HG02642 (cell line): ENCODE data around the gene ANKS1B.

ENCODE experiments used
- ATAC-seq: cut with Tn5 transposase; IDR thresholded peaks from one replicate; pipeline ENCODE4 v1.9.1; 2021; ENCODE audit warnings: mild to moderate bottlenecking; ENCODE audit not compliant: unreplicated experiment, poor library complexity

ANKS1B gene

DNA sequence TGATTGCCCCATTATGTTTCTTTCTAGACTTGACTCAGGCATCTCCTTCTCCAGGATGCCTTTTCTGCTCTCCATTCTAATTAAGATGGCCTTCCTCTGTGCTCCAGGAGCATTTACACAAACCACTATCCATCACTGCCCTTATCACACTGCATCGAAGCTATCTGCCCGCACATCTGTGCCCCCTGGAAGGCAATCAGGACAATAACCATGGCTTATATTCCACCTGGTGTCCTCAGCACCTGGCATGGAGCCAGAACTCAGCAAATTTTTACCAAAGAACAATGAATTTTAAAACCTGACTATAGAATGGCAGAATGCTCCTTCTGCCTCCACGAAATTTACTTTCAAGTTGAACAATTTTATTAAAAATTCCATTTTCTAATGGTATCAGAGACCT, 873.9 kb downstream of the ANKS1B start:
- ATAC-seq: no peak

DNA sequence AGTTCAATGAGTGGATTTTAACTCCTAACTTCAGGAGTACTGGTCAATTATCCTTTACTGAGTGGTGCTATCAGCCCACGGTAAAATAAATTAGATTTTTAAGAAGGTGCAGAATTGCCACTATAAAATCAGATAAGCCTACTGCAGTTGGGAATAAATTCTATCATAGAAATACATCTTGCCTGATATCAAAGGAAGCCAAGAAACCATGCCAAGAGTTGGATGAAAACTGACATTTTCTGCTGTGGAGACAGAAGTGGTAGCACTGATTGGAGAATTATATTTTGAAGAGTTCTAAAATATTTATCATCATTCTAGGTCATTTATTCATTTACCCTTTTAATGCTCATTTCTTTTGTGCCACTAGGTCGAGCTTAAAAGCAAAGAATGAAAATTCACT, 874.5 kb downstream of the ANKS1B start:
- ATAC-seq: no peak

DNA sequence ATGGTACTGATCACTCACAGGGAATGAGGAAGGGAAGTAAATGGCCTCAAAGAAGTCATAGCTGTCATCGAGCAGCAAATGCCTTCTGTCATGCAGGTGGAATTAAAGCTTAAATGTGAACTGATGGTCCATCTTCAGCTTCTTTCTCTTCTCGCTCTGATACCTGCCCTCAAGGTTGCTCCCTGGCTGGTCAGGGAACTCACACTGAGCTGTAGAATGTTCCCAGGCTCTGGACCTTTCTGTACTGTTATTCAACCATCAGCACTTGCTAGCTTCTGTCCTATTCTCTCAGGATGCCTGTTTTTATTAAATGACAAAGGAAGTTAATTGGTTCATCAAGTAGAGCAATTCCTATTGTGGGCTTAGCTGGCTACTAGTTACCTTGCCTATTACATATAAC, 875.8 kb downstream of the ANKS1B start:
- ATAC-seq: no peak

GRCh38 chr12:99099786-99100185, 885.0 kb downstream of the ANKS1B start:
- ATAC-seq: no peak

GRCh38 chr12:99097171-99097570, 887.6 kb downstream of the ANKS1B start:
- no peak for ATAC-seq

DNA sequence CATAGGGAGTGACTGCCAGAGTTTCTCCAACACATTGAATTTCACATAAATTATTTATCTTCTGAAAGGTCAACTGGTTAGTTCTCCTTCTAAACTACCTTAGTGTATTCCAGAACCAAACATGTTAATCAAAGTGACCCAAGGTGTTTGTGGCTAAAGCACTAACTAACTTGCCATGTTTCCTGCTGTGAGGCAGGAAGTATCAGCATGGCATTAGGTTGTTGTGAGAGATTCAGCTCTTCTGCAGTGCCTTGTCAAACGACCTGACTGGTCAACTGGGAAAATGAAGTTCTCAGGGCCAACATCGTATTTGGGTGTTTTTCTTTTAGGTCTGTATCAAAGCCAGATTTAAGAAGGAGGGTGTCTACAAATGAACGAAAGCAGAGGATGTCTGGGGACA, 891.6 kb downstream of the ANKS1B start:
- no peak for ATAC-seq

GRCh38 chr12:99092100-99092851, 892.5 kb downstream of the ANKS1B start:
- ATAC-seq: no peak

DNA sequence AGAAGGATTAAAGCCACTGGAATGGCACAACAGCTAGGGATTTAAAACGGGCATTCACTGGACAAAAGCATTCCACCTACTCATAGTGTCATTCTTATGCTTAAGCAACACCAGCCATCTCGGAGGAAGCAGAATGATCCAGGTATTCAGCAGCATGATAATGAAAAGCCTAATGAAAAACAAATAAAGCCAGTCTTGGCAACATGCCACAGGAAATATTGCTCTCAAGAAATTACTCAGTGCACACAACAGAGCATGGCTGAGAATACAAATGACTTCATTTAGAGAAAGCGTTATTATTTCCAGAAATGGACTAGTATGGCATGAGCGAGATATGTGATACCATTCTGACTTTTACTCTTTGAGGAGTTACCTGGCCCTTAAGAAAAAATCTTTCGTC, 897.5 kb downstream of the ANKS1B start:
- ATAC-seq: no peak

GRCh38 chr12:99079811-99080210, 904.9 kb downstream of the ANKS1B start:
- no peak for ATAC-seq

DNA sequence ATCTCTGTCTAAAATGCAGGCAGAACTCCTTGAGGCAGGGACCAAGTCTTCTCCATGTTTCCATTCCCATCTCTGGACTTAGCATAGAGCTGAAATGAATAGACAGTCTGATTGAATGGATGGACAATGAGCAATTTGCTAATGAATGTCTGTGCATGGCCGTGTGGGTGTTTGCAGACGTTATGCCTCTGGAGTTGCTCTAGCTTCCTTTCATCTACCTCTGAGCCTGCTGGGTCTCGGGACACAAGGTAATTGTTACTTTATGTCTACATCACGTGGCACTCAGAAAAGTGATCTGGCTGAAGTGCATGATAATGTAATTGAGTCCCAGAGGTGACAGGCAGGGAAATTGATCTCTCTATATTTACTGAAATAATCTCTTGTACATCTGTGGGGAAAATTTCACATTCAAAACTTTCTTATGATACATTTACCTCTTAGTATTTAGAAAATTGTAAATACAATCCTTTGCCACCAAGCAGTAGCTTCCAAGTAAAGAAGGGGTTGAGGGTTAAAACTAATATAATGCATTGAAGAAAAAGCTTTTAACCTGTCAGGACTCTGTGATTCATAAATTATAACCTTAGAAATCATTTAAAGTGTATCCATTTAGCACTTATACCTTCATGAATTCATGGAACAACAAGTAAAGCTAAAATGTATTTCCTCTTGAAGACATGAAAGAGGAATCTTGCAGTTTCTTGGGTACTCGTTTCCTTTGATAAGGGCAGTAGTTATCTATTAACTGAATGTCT, 915.6 kb downstream of the ANKS1B start:
- no peak for ATAC-seq

DNA sequence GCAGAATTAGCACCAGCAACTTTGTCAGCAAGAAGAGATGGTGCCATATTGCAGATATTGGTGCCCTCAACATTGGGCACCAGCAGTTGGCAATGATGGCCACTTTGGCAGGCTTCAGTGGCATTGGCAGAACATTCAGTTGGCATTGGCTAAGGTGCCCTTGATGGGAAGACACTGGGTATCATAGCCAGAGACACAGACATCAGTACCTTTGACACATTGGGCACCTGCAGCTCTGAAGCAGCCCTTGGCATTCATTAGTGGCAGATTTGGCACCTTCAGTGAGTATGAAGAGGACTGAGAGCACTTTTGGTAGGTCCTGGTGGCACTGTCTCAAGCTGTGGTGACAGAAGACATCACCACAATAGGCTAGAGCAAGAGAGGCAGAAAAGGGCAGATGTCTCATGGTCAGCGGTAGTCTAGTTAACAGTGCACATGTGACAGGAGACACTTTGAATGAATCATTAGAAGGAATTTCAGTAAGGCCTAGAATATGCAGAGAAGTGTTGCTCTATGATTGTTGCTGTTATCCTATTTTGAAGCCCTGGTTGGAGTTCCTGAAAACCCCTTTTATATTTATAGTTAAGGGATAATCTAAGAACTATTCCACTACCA, 917.5 kb downstream of the ANKS1B start:
- ATAC-seq: no peak

- ATAC-seq: no peak
These were observed 918.0 kb downstream of the ANKS1B start for GRCh38 chr12:99066726-99067125.

DNA sequence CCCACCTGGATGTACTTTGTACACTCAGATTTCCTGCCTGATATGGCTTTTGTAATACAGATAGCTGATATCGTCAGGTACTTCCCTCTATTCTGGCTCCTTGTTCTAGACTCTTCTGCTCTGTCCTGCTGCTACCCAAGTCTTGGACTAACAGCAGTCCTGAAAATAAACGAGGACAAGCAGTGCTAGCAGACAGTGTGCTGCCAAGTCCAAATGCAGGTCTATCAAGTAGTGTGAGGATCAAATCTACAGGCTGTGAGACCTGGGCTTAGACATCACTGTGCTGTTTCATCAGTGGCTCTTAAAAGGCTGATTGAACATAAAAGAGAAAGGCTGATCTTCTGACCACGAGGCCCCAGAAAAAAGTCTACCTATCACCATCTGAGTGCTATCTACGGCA, 921.6 kb downstream of the ANKS1B start:
- ATAC-seq: no peak

DNA sequence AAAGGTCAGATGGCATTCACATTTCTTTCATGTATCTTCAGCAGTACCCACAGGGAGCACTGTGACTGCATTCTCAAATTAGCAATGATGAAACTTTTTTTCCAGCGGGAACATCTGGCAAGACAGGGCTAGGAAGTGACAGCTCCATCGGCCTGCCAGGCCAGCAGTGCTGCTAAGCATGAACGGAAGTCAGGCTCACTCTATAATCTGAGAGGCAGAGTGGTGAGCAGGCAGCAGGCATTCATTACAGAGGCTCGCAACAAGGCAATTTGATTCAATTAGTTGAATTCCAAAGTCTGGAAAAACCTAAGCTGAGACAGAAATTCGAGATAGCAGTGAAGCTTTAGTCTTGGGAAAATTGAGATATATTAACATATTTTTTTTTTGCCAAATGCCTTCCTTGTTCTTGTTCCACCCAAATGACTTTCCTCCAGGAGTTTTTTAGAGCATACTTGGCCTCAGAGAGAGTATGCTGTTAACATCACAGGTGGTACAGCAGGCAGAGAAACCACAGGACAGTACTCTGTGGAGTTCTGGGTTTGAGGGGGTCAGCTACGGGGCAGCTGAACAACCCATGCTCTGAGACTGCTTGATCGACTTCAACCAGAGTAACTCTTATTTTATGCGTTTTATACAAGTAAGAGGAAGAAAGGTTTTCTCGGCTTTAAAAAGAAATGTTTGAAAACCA, 924.8 kb downstream of the ANKS1B start:
- ATAC-seq: no peak

- no peak for ATAC-seq
These were observed 927.1 kb downstream of the ANKS1B start for GRCh38 chr12:99057670-99058069.

- ATAC-seq: no peak
These were observed 928.5 kb downstream of the ANKS1B start for GRCh38 chr12:99056186-99056585.

- ATAC-seq: no peak
These were observed 929.4 kb downstream of the ANKS1B start for GRCh38 chr12:99055299-99055698.

DNA sequence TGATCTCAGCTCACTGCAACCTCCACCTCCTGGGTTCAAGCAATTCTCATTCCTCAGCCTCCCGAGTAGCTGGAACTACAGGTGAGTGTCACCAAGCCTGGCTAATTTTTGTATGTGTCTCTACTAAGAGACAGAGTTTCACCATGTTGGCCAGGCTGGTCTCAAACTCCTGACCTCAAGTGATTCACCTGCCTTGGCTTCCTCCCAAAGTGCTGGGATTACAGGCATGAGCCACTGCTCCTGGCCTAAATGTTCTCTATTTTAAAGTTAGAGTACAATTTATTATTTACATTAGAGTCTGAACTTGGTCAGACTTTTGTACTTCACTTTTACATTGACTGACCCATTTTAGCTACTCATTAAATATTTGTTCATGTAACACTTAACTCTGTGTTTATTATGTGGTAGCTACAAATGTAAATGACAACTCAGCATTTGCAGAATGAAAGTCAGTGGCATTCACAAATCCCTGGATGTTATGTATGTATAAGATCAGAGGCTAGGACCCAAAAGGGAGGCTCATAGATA, 930.1 kb downstream of the ANKS1B start:
- no peak for ATAC-seq

DNA sequence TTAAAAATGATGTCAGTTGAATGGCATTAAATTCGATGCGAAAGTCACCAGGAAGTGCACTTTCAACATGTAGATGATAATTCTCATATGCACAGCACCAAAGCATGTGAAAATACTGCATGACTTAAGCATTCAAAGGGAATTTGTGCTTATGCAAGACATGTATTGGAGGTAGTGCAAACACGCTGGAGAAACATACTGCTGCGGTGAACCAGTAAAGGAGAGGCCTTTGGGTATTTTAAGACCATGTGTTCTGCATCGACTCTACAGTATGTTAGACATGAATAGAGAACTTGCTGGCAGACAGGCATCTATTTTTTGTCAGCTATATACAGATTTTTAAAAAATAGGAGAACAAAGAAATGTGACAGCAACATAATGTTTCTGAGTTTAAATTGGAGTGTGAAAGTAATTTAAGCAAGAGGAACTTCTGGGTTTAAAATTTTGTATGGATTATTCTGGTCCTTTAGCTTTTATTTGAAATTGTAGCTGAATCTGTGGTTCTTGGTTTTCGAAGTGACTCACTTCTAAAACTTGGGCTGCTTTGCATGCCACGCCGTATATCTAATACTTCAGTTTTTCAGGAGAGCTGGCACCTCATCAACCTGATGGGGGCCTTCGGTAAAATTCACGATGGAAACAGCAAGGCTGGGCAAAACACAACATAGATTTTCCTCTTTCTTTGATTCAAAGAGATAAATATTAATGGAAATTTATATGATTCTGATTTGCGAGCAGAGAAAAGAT, 930.9 kb downstream of the ANKS1B start:
- ATAC-seq: no peak

- ATAC-seq: no peak
These were observed 935.0 kb downstream of the ANKS1B start for GRCh38 chr12:99049774-99050173.
